GM23248 (cell line): ENCODE measurements around the gene TLE4. TPM values are rescaled to one million over a fixed set of nuclear protein-coding genes. Genes with fewer than 3 reads are reported as not detected.
A peak's percentile ranks its signal among the peaks of the same experiment; 100 is the strongest.

Experiments used
- DNase-seq: peaks from one replicate; pipeline ENCODE4 v3.0.0-alpha.2; 2015
- H2AFZ ChIP-seq: fragments of 200-600 bp; sonication (generic); 2 replicates; pipeline ENCODE4 v1.6.1; 2016; ENCODE audit warnings: antibody characterized with exemption
- H3F3A ChIP-seq: fragments of 200-600 bp; sonication (generic); 2 replicates; pipeline ENCODE4 v1.6.1; 2016; ENCODE audit warnings: mild to moderate bottlenecking, antibody characterized with exemption, mixed run types; ENCODE audit not compliant: insufficient read depth
- H3K27ac ChIP-seq: fragments of 200-600 bp; sonication (generic); 2 replicates; pipeline ENCODE4 v1.5.1; 2016; ENCODE audit warnings: mild to moderate bottlenecking
- H3K27me3 ChIP-seq: fragments of 200-600 bp; sonication (generic); replicated peaks from 2 replicates; pipeline ENCODE4 v1.6.1; 2016; ENCODE audit warnings: mild to moderate bottlenecking; ENCODE audit not compliant: insufficient read depth
- H3K36me3 ChIP-seq: fragments of 200-600 bp; sonication (generic); 2 replicates; pipeline ENCODE4 v1.6.1; 2016; ENCODE audit warnings: low read depth, mild to moderate bottlenecking
- H3K4me1 ChIP-seq: fragments of 200-600 bp; sonication (generic); 2 replicates; pipeline ENCODE4 v1.6.1; 2016; ENCODE audit warnings: mild to moderate bottlenecking; ENCODE audit not compliant: insufficient read depth
- H3K4me2 ChIP-seq: fragments of 200-600 bp; sonication (generic); one replicate; pipeline ENCODE4 v1.6.1; 2016; ENCODE audit warnings: mild to moderate bottlenecking; ENCODE audit not compliant: unreplicated experiment
- H3K4me3 ChIP-seq: fragments of 200-600 bp; sonication (generic); 2 replicates; pipeline ENCODE4 v1.5.1; 2016; ENCODE audit warnings: mild to moderate bottlenecking
- H3K79me2 ChIP-seq: fragments of 200-600 bp; sonication (generic); 2 replicates; pipeline ENCODE4 v1.6.1; 2016; ENCODE audit warnings: mild to moderate bottlenecking; ENCODE audit not compliant: insufficient read depth
- H3K9ac ChIP-seq: fragments of 200-600 bp; sonication (generic); 2 replicates; pipeline ENCODE4 v1.6.1; 2016; ENCODE audit warnings: mild to moderate bottlenecking
- H3K9me2 ChIP-seq: fragments of 200-600 bp; sonication (generic); 2 replicates; pipeline ENCODE4 v1.6.1; 2016; ENCODE audit warnings: mixed run types, mild to moderate bottlenecking, moderate library complexity; ENCODE audit not compliant: insufficient read depth
- H3K9me3 ChIP-seq: fragments of 200-600 bp; sonication (generic); one replicate; pipeline ENCODE4 v1.6.1; 2017; ENCODE audit warnings: low read depth
- H4K20me1 ChIP-seq: fragments of 200-600 bp; sonication (generic); 2 replicates; pipeline ENCODE4 v1.6.0; 2016; ENCODE audit not compliant: insufficient read depth
- EZH2 ChIP-seq: fragments of 200-600 bp; sonication (generic); IDR thresholded peaks from 2 replicates; pipeline ENCODE4 v1.6.1; 2018; ENCODE audit warnings: antibody characterized with exemption, mild to moderate bottlenecking; ENCODE audit not compliant: insufficient read depth, poor library complexity, severe bottlenecking
- EZH2phosphoT487 ChIP-seq: fragments of 200-600 bp; sonication (generic); IDR thresholded peaks from 2 replicates; pipeline ENCODE4 v1.6.1; 2018; ENCODE audit warnings: antibody characterized with exemption, moderate library complexity, mild to moderate bottlenecking, low read depth; ENCODE audit not compliant: insufficient read depth
- WGBS, 2 experiments: methylation state at CpG; one replicate each; pipeline ENCODE4 v1.1.6; 2015 to 2017; ENCODE audit warnings: low lambda C conversion rate in 2 of 2, low coverage in 1 of 2; ENCODE audit errors: missing lambda C conversion rate in 2 of 2; 5-methylcytosine and 5-hydroxymethylcytosine counted together
- in situ Hi-C: fragments of 300-500 bp; cut with MboI; formaldehyde crosslinking; loops from 2 replicates; pipeline ENCODE4 v1.15.0; 2020
- polyA plus RNA-seq: library from polyadenylated mRNA; unstranded; fragments of >200 nt; fragmentation: Nextera tagmentation; extraction: Ambion mirVana; gene quantifications from 2 replicates; pipeline ENCODE4 v1.2.1, GENCODE V29; 2016
- total RNA-seq: library from RNA; depleted of rRNA; stranded (reverse); fragments of >200 nt; shearing (Covaris generic); gene quantifications from 2 replicates; pipeline ENCODE4 v1.2.3, GENCODE V29; 2014

The TLE4 gene
- total and polyA plus RNA-seq, 2 experiments from 2014 or later = 29.5 to 37.8 TPM

GRCh38 chr9:79568337-79569101, 3.2 kb upstream of the TLE4 start:
- Histone ChIP-seq H3K4me2 (no peak overlapping the region), H3K9ac (no peak overlapping the region)

GRCh38 chr9:79569814-79570447, 1.8 kb upstream of the TLE4 start:
- Histone ChIP-seq H3K79me2 (peaks cover 24% of the 10 kb centered on the region), H3F3A (peaks cover 4% of the 10 kb centered on the region), H3K36me3 (no peaks in the 10 kb centered on the region), H3K9ac (peak overlapping the region; percentile 86), H3K4me1 (peaks cover 8% of the 10 kb centered on the region), H3K9me2 (no peaks in the 10 kb centered on the region), H3K27me3 (no peaks in the 10 kb centered on the region), H3K9me3 (no peaks in the 10 kb centered on the region), H3K27ac (peak overlapping the region; percentile 75), H2AFZ (peak overlapping the region; percentile 98), H3K4me3 (peak overlapping the region; percentile 87), H3K4me2 (peak overlapping the region; percentile 79), H4K20me1 (no peaks in the 10 kb centered on the region)
- DNase-seq = no peak
- 18 to 21% methylated on average over 18 of the region's 18 CpGs for WGBS, 2 experiments
- in situ Hi-C loops = loop anchor here (10.0 to 25.0 kb wide), 2 partner anchors 445 to 1133 kb away; no protein-coding TSS in a partner anchor
- no peak for TF ChIP-seq EZH2phosphoT487
- TF ChIP-seq EZH2 = no peak

More at GRCh38 chr9:79568337-79569101, 3.2 kb upstream of the TLE4 start:
- no peaks in the 10 kb centered on the region for H3K36me3 ChIP-seq
- no peak overlapping the region for H3K4me3 ChIP-seq
- no peaks in the 10 kb centered on the region for H3K9me2 ChIP-seq
- TF ChIP-seq EZH2phosphoT487 (no peak), EZH2 (no peak)
- no peaks in the 10 kb centered on the region for H3K9me3 ChIP-seq
- H3K79me2 ChIP-seq = peaks cover 10% of the 10 kb centered on the region
- H2AFZ ChIP-seq = no peak overlapping the region
- H3K4me1 ChIP-seq = no peaks in the 10 kb centered on the region
- H4K20me1 ChIP-seq = no peaks in the 10 kb centered on the region
- H3K27ac ChIP-seq = no peak overlapping the region
- in situ Hi-C loops = loop anchor here (10.0 to 25.0 kb wide), 2 partner anchors 444 to 1131 kb away; no protein-coding TSS in a partner anchor
- H3F3A ChIP-seq = peaks cover 4% of the 10 kb centered on the region
- no peaks in the 10 kb centered on the region for H3K27me3 ChIP-seq
- 87 to 91% methylated on average over 7 of the region's 7 CpGs for WGBS, 2 experiments
- no peak for DNase-seq

GRCh38 chr9:79570448-79571308, 1.1 kb upstream of the TLE4 start:
- Histone ChIP-seq H3K36me3 (no peaks in the 10 kb centered on the region), H3K79me2 (peaks cover 31% of the 10 kb centered on the region), H2AFZ (peak overlapping the region; percentile 98), H3F3A (peaks cover 4% of the 10 kb centered on the region), H4K20me1 (no peaks in the 10 kb centered on the region), H3K4me1 (peaks cover 15% of the 10 kb centered on the region), H3K27ac (peak overlapping the region; percentile 75), H3K9ac (peak overlapping the region; percentile 86), H3K27me3 (no peaks in the 10 kb centered on the region), H3K4me2 (peak overlapping the region; percentile 79), H3K9me2 (no peaks in the 10 kb centered on the region), H3K4me3 (peak overlapping the region; percentile 87), H3K9me3 (no peaks in the 10 kb centered on the region)
- TF ChIP-seq EZH2 (no peak), EZH2phosphoT487 (no peak)
- in situ Hi-C loops = loop anchor here (25.0 kb wide), 1 partner anchor 1133 kb away; no protein-coding TSS in a partner anchor
- peak; percentile 77 for DNase-seq
- WGBS, 2 experiments = 1% methylated on average over 38 to 69 of the region's 69 CpGs
